OCI-LY1 (cell line): ENCODE data around the gene ACKR2.

ENCODE experiments used
- H2AFZ ChIP-seq: fragments of 200-600 bp; sonication (generic), shearing (Covaris generic); 2 replicates; pipeline ENCODE4 v1.6.0; 2014; ENCODE audit warnings: antibody characterized with exemption, mild to moderate bottlenecking, low read length
- H3F3A ChIP-seq: fragments of 200-600 bp; sonication (generic), shearing (Covaris generic); 2 replicates; pipeline ENCODE4 v1.6.0; 2014; ENCODE audit warnings: mild to moderate bottlenecking, antibody characterized with exemption, low read length, moderate library complexity; ENCODE audit not compliant: insufficient read depth
- H3K27ac ChIP-seq: fragments of 200-600 bp; sonication (generic); 2 replicates; pipeline ENCODE4 v1.5.1; 2014; ENCODE audit warnings: low read length, mixed run types, mild to moderate bottlenecking, low read depth; ENCODE audit not compliant: poor library complexity, severe bottlenecking
- H3K27me3 ChIP-seq: fragments of 200-600 bp; sonication (generic); 2 replicates; pipeline ENCODE4 v1.6.0; 2014; ENCODE audit warnings: antibody characterized with exemption, mild to moderate bottlenecking, low read length, moderate library complexity; ENCODE audit not compliant: insufficient read depth
- H3K36me3 ChIP-seq: fragments of 200-600 bp; sonication (generic); 2 replicates; pipeline ENCODE4 v1.6.1; 2014; ENCODE audit warnings: mild to moderate bottlenecking, antibody characterized with exemption, low read length, moderate library complexity, mixed read lengths; ENCODE audit not compliant: insufficient read depth
- H3K4me1 ChIP-seq: fragments of 200-600 bp; sonication (generic); 2 replicates; pipeline ENCODE4 v1.5.1; 2014; ENCODE audit warnings: mild to moderate bottlenecking, low read length, moderate library complexity; ENCODE audit not compliant: insufficient read depth, severe bottlenecking
- H3K4me2 ChIP-seq: fragments of 200-600 bp; sonication (generic), shearing (Covaris generic); 2 replicates; pipeline ENCODE4 v1.6.1; 2014; ENCODE audit warnings: low read length
- H3K4me3 ChIP-seq: fragments of 200-600 bp; sonication (generic); 2 replicates; pipeline ENCODE4 v1.5.1; 2014; ENCODE audit warnings: low read length, low read depth, mild to moderate bottlenecking, mixed read lengths; ENCODE audit not compliant: poor library complexity, severe bottlenecking
- H3K79me2 ChIP-seq: fragments of 200-600 bp; shearing (Covaris generic); 2 replicates; pipeline ENCODE4 v1.6.1; 2016; ENCODE audit warnings: mixed run types, low read length, mixed read lengths; ENCODE audit not compliant: insufficient read depth
- H3K9ac ChIP-seq: fragments of 200-600 bp; sonication (generic), shearing (Covaris generic); 2 replicates; pipeline ENCODE4 v1.6.1; 2014; ENCODE audit warnings: mild to moderate bottlenecking, low read length, mixed read lengths
- H3K9me2 ChIP-seq: fragments of 200-600 bp; sonication (generic), shearing (Covaris generic); 2 replicates; pipeline ENCODE4 v1.6.1; 2014; ENCODE audit warnings: low read depth, mild to moderate bottlenecking, low read length, mixed read lengths
- H3K9me3 ChIP-seq: fragments of 200-600 bp; shearing (Covaris generic); 2 replicates; pipeline ENCODE4 v1.6.1; 2014; ENCODE audit warnings: low read length, mixed read lengths
- H4K20me1 ChIP-seq: fragments of 200-600 bp; sonication (generic), shearing (Covaris generic); 2 replicates; pipeline ENCODE4 v1.6.0; 2016; ENCODE audit warnings: mild to moderate bottlenecking, low read length; ENCODE audit not compliant: insufficient read depth
- CTCF ChIP-seq: fragments of 200-600 bp; sonication (generic), shearing (Covaris generic); IDR thresholded peaks from 2 replicates; pipeline ENCODE4 v1.5.1; 2017; ENCODE audit warnings: mild to moderate bottlenecking, antibody characterized with exemption, low read length, moderate library complexity, mixed read lengths
- EZH2 ChIP-seq: fragments of 200-600 bp; sonication (generic), shearing (Covaris generic); IDR thresholded peaks from 2 replicates; pipeline ENCODE4 v1.8.0; 2017; ENCODE audit warnings: borderline replicate concordance, mixed run types, mild to moderate bottlenecking, antibody characterized with exemption, low read length, moderate library complexity, mixed read lengths

ACKR2 gene

GRCh38 chr3:42819351-42819965 is 10.2 kb downstream of the ACKR2 start:
- no peaks in the 10 kb centered on the region for H3F3A ChIP-seq
- H3K9ac ChIP-seq = no peak overlapping the region
- H4K20me1 ChIP-seq = no peaks in the 10 kb centered on the region
- H3K9me3 ChIP-seq = no peaks in the 10 kb centered on the region
- H2AFZ ChIP-seq = no peak overlapping the region
- no peak overlapping the region for H3K4me2 ChIP-seq
- H3K4me3 ChIP-seq = no peak overlapping the region
- TF ChIP-seq CTCF (no peak), EZH2 (no peak)
- H3K4me1 ChIP-seq = no peaks in the 10 kb centered on the region
- no peak overlapping the region for H3K27ac ChIP-seq
- peaks cover 4% of the 10 kb centered on the region; the same call in 1 of the 2 replicates for H3K27me3 ChIP-seq
- no peaks in the 10 kb centered on the region for H3K9me2 ChIP-seq
- no peaks in the 10 kb centered on the region for H3K79me2 ChIP-seq
- H3K36me3 ChIP-seq = no peaks in the 10 kb centered on the region

GRCh38 chr3:42820746-42821051 is 11.5 kb downstream of the ACKR2 start:
- Histone ChIP-seq H2AFZ (no peak overlapping the region), H3K27me3 (peaks cover 4% of the 10 kb centered on the region; the same call in 1 of the 2 replicates), H3K4me2 (no peak overlapping the region), H3K9me3 (no peaks in the 10 kb centered on the region), H3K4me3 (no peak overlapping the region), H3F3A (no peaks in the 10 kb centered on the region), H3K79me2 (no peaks in the 10 kb centered on the region), H3K27ac (no peak overlapping the region), H3K36me3 (no peaks in the 10 kb centered on the region), H3K9ac (no peak overlapping the region), H3K9me2 (no peaks in the 10 kb centered on the region), H3K4me1 (no peaks in the 10 kb centered on the region), H4K20me1 (no peaks in the 10 kb centered on the region)
- TF ChIP-seq EZH2 = no peak
- TF ChIP-seq CTCF = no peak

DNA sequence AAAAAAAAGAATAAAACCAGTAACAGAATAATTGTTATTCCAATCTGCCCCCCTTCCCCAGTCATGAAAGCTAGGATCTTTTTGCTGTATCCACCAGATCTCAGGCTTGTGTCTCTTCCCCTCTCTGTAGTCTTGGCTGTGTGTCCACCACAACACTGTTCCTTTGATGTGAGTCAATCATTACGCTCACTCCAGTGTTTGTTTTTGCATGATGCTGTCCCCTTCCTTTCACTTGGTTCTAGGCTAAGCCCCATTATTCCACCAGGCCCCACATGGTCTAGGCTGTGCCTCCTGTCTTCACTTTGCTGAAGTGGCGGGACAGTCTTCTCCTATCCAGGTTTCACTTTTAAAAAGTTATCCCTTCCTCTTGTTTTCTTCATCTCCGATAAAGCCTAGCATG is 13.6 kb downstream of the ACKR2 start:
- H3K4me1 ChIP-seq = no peaks in the 10 kb centered on the region
- no peaks in the 10 kb centered on the region for H3F3A ChIP-seq
- H3K4me3 ChIP-seq = no peak overlapping the region
- H3K27ac ChIP-seq = no peak overlapping the region
- H3K4me2 ChIP-seq = no peak overlapping the region
- H3K79me2 ChIP-seq = no peaks in the 10 kb centered on the region
- H3K9ac ChIP-seq = no peak overlapping the region
- H3K27me3 ChIP-seq = 0 out of 2 replicates have a peak, but pooled peaks cover 4% of the 10 kb centered on the region
- no peaks in the 10 kb centered on the region for H3K9me2 ChIP-seq
- TF ChIP-seq CTCF (no peak), EZH2 (no peak)
- no peaks in the 10 kb centered on the region for H3K9me3 ChIP-seq
- no peaks in the 10 kb centered on the region for H3K36me3 ChIP-seq
- no peaks in the 10 kb centered on the region for H4K20me1 ChIP-seq
- no peak overlapping the region for H2AFZ ChIP-seq
